Suprapubic skin (tissue), 4 donors: ENCODE results near the gene KLHL29.

Experiments used
- EP300 ChIP-seq: sonication (generic); formaldehyde crosslinking; IDR thresholded peaks from one replicate; pipeline ENCODE4 v1.6.1; 2017; ENCODE audit warnings: antibody characterized with exemption
- POLR2A ChIP-seq, 2 donors: fragments of 450-650 bp; IDR thresholded peaks; one replicate each; pipeline ENCODE4 v1.6.1; 2017; ENCODE audit warnings: antibody characterized with exemption in 2 of 2, mild to moderate bottlenecking in 2 of 2, moderate library complexity in 2 of 2
- POLR2AphosphoS5 ChIP-seq, 3 donors: sonication (generic); formaldehyde crosslinking; IDR thresholded peaks; one replicate each; pipeline ENCODE4 v1.6.1; 2017; ENCODE audit warnings: antibody characterized with exemption in 3 of 3
- TF ChIP-seq, protein P1 (sequence below), 2 donors: fragments of 200-600 bp in 1 of 2; fragments of 450-650 bp in 1 of 2; sonication (generic) in 1 of 2; IDR thresholded peaks; one replicate each; pipeline ENCODE4 v1.5.1; 2016 to 2019; ENCODE audit warnings: antibody characterized with exemption in 2 of 2, mild to moderate bottlenecking in 1 of 2, moderate library complexity in 1 of 2

DNA sequence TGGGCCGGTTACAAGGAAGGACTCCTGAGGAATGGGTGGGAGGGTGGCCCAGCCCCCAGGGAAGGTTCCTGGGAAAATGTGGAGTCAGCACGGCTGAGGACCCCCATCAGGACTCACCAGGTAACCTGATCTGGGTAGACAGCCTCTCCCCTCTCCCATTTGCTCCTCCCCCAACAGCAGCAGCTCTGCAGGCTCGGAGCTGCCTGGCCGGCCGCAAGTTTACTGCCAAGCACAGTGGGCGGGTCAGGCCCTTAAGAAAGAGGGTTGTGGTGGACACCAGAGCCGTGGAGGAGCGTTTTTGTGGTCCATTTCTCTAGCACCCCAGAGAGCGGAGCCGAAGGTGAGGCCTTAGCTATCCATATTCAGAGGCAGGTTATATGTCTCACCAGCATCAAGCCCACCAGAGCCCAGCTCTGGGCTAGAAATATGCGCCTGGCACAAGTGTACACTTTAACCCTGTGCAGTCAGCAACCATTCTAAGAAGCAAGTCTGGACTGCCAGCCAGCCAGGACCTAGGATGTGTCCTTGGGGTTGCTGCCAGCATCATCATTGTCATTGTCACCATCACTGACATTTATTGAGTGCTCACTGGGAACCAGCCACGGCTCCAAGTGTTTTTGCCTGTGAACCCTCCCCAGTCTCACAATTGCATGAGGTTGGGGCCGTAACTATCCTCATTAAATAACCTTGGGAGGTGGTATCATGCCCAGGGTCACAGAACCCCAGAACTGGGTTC lies 190.1 kb downstream of the KLHL29 start:
- TF ChIP-seq, protein P1, sequence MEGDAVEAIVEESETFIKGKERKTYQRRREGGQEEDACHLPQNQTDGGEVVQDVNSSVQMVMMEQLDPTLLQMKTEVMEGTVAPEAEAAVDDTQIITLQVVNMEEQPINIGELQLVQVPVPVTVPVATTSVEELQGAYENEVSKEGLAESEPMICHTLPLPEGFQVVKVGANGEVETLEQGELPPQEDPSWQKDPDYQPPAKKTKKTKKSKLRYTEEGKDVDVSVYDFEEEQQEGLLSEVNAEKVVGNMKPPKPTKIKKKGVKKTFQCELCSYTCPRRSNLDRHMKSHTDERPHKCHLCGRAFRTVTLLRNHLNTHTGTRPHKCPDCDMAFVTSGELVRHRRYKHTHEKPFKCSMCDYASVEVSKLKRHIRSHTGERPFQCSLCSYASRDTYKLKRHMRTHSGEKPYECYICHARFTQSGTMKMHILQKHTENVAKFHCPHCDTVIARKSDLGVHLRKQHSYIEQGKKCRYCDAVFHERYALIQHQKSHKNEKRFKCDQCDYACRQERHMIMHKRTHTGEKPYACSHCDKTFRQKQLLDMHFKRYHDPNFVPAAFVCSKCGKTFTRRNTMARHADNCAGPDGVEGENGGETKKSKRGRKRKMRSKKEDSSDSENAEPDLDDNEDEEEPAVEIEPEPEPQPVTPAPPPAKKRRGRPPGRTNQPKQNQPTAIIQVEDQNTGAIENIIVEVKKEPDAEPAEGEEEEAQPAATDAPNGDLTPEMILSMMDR (IDR thresholded peaks at IDR 0.05): no peak
- TF ChIP-seq POLR2A (IDR thresholded peaks at IDR 0.05): no peak
- TF ChIP-seq POLR2AphosphoS5 (IDR thresholded peaks at IDR 0.05): no peak
- TF ChIP-seq EP300: no peak
